Measurements from ENCODE around the gene MAST1.
"Not testable (repeated sequence)": the region's sequence is repeated elsewhere in the genome, so short reads cannot be mapped to it uniquely, and the experiment has no call there.

The MAST1 gene

DNA sequence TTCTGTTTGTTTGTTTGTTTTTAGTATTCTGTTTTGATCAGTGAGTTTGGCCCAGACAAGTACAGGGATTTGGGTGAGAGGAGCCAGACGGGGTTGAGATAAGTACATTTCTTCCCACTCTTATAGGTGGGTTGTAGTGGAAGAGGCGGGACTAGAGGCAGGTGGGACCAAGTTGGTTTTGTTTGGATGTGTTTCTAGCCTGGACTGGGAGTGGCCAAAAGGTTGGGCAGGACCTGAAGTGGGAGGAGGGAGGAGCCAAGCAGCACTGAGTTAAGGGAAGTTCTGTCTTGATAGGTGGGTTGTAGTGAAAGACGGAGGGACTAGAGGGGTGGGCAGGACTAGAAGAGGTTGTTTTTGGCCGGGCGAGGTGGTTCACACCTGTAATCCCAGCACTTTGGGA, 33.9 kb downstream of the MAST1 start:
- DNase-seq (ENCODE audit: low spot score), result no peak

DNA sequence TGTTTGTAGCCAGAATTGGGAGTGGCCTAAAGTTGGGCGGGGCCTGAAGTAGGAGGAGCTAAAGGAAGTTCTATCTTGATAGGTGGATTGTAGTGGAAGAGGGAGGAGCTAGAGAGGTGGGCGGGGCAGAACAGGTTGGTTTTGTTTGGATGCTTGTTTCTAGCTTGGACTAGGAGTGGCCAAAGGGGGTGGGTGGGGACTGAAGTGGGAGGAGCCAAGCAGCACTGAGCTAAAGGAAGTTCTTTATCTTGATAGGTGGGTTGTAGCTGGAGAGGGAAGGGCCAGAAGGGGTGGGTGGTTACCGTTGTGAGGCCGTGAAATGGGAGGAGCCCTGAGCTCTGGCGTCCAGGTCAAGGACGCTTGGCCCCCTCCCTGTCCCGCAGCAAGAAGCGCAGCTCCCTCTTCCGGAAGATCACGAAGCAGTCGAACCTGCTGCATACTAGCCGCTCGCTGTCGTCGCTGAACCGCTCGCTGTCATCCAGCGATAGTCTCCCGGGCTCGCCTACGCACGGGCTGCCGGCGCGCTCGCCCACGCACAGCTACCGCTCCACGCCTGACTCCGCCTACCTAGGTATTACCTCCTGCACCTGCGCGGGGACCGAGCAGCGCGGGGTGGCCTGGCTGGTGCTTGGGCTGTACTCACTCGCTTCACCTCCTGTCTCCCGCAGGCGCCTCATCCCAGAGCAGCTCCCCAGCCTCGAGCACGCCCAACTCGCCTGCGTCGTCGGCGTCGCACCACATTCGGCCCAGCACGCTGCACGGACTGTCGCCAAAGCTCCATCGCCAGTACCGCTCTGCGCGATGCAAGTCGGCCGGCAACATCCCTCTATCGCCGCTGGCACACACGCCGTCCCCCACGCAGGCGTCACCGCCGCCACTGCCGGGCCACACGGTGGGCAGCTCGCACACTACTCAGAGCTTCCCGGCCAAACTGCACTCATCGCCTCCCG, 34.9 kb downstream of the MAST1 start:
- peak; percentile 50 for DNase-seq (ENCODE audit: low spot score)

DNA sequence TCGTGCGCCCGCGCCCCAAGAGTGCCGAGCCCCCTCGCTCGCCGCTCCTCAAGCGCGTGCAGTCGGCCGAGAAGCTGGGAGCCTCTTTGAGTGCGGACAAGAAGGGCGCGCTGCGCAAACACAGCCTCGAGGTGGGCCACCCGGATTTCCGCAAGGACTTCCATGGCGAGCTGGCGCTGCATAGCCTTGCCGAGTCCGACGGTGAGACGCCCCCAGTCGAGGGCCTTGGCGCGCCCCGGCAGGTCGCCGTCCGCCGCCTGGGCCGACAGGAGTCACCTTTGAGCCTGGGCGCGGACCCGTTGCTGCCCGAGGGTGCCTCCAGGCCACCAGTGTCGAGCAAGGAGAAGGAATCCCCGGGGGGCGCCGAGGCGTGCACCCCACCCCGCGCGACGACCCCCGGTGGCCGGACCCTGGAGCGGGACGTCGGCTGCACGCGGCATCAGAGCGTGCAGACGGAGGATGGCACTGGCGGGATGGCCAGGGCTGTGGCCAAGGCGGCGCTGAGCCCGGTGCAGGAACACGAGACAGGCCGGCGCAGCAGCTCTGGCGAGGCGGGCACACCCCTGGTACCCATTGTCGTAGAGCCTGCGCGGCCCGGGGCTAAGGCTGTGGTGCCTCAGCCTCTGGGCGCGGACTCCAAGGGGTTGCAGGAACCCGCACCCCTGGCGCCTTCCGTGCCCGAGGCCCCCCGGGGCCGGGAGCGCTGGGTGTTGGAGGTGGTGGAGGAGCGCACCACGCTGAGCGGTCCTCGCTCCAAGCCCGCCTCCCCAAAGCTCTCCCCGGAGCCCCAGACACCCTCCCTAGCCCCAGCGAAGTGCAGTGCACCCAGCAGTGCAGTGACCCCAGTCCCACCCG, 35.8 kb downstream of the MAST1 start:
- no peak for DNase-seq (ENCODE audit: low spot score)

DNA sequence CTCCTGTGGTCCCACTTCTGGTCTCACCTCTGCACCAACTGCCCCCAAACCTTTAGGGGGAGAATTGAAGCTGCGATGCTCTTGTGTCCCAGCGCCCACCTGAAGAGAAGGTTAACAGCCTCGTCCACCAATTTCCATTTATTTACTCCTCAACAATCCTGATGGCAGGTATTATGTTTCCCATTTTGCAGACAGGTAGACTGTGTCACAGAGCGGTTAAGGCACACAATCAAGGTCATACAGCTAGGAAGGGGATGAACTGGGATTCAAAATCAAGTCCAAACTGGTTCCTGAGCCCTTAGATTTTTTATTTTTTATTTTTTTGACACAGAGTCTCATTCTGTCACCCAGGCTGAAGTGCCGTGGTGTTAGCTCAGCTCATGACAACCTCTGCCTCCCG, 36.8 kb downstream of the MAST1 start:
- DNase-seq (ENCODE audit: low spot score), result no peak

DNA sequence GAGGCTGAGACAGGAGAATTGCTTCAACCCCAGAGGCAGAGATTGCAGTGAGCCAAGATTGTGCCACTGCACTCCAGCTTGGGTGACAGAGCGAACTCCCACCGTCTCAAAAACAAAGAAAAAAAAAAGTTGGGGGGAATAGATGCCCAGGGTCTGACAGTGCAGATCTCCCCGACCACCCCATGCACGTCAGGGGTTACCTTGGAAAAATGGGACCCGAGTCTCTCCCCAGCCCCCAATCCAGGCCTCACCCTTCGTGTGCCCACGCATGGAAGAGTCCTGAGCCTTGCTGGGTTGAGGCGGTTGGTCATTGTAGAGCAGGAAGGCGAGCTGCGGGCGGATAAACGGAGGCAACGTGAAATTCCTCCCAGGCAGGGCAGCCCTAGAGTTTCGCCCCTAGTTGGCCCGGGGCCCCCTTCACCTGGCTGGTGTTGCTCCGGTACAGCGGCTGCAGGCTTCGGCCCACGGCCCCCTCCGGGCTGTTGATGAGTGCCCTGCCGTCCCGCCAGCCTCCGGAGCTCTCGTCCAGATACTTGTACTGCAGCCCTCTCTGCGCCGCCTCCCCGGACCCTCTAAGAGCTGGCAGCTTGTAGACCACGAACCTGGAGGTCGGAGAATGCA, 42.3 kb downstream of the MAST1 start:
- DNase-seq (ENCODE audit: low spot score), result peak; percentile 51

DNA sequence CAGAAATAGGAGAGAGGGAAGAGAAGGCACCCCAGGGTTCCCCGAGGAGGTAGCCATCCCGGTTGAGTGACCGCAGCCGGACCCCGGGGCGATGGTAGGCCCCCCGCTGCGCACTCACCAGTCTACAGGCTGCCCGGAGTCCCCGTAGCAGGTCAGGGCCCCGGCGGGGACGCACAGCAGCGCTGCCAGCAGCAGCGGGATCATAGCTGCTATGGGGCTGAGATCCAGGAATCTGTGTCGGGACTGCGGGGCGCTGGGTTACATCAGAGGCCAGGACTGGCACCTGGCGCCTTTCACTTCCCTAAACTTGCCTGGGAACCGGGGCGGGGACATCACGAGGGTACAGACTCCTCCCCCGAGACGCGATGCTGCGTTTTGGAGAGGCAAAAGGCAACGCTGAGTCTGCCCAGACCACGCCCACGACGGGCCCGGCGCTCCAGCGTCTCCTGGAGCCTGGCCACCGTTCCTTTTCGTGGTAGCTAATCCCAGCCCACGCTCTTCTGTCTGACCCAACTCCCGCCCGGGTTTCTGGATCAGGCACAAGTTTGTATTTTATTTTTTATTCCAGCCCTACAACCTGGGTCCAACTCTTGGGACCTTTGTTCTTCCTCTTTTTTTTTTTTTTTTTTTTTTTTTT, 43.0 kb downstream of the MAST1 start, which contains the start of gene DNASE2:
Gene DNASE2, minus strand, starts transcription at position 278 of the 637 bp plus-strand sequence. Its CDS starts 74 bp downstream, at position 204.
- peak; percentile 99 for DNase-seq (ENCODE audit: low spot score)

DNA sequence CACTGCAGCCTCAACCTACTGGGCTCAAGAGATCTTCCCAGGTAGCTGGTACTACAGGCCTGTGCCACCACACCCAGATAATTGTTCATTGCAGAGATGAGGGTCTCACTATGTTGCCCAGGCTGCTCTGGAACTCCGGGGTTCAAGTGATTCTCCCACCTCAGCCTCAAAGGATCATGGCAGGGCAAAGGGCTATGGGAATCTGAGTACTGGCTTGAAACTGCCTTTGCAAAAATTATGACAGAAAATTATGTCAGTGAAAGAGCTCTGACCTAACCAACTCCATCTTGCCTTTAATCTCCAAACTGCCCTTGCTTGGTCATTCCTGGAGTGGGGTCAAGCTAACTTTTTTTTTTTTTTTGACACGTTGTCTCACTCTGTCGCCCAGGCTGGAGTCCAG, 44.3 kb downstream of the MAST1 start:
- DNase-seq (ENCODE audit: low spot score), result no peak

DNA sequence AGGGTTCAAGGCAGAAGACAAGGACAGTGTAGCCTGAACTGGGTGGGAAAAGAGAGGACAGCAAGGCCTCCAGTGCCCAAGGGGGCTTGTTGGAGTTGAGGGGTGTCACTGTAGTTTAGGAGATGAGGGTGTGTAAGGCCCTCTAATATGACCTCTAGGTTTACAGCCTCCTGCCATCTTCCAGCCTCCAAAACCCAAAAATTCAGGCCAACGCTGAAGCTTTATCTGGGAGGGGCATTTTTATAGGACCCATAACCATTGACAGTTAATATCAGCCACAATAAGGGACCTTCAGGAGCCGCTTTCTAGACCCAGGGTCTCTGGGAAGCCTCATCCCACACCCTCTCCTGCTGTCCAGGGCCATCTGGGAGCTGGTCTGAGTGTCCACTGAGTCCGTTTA, 45.9 kb downstream of the MAST1 start:
- no peak for DNase-seq (ENCODE audit: low spot score)

DNA sequence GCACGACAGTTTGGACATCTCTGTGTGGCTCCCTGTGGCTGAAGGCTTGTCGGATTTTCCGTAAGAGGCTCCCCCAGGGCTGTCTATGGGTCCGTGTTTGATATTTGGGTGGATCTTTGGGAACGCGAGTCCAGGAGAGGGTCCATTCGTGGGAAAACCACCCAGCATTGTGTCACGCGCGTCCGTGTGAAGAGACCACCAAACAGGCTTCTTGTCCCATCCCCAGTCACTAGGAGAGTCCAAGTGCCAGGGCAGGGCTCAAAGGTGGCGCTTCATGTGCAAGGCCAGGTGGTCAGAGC, 46.3 kb downstream of the MAST1 start:
- DNase-seq (ENCODE audit: low spot score), result no peak

DNA sequence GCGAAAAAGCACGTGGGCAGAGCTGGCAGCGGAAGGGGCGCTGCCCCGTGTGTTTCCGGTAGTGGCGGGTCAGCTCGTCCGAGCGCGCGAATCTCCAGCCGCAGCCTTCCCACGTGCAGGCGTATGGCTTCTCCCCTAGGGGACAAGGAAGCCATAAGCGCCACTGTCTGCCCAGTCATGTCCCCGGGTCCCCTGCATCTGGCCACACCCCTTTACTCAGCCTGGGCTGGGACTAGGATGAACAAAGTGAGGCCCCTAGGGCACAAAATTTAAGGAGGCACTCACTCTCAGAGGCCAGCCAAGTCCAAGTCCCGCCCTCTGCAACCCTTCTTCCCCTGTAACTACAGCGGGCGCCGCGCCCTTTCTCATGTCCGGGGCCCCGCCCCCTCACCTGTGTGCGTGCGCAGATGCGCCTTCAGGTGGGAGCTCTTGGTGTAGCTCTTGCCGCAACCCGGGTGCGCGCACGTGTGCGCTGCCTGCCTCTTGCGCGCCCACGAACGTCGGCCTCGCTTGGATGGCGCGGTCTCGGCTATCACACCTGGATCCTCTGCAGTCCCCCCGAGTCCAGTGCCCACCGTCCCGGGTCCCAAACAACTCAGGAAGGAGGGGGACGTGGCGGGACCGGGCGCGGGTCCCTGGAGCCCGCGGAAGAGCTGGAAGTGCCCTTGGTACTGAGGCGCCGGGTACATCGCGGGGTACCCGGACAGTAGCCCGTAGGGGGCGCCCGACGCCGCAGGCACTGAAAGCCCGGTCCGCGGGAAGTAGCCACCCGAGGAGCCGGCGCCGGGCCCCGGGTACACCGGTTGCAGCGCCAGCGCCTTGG, 46.8 kb downstream of the MAST1 start:
- DNase-seq (ENCODE audit: low spot score), result peak; percentile 78

DNA sequence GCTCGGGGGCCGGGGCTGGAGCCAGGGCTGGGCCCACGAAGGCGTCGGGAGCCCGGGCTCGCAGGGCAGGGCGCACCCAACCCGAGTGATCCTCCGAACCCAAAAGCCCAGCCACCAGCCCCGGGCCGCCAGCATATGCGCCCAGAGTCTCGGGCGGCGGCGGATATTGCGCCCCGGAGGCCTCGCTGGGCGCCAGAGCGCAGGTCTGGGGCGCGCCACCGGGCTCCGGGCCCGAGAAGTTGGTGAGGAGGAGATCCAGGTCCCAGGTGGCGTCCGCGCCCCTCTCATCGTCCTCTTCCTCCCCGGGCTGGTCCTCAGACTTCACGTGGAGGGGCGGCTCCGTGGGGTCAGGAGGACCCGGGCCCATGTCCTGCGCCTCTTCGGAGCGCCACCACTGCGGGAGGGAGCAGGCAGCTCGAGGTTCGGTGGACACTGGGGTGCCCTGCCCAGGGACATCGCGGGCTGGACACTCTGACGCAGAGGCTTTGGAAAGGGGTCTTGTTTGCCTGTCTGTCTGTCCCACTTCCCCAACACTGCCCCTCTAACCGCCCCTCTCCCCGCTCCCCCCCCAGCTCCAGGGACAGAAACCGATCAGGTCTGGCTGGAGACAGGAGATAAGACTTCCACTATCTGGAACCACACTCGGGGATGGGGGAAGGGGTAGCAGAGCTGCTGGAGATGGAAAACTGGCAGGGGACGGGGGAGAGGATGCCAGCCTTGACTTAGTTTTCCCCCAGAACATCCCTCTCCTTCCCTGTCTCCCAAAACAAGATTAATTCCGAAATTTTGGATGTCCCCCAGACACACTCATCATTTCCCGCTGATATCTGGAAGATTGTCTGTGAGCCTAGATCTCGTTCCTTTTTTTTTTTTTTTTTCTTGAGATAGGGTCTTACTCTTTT, 47.7 kb downstream of the MAST1 start:
- DNase-seq (ENCODE audit: low spot score), result no peak

DNA sequence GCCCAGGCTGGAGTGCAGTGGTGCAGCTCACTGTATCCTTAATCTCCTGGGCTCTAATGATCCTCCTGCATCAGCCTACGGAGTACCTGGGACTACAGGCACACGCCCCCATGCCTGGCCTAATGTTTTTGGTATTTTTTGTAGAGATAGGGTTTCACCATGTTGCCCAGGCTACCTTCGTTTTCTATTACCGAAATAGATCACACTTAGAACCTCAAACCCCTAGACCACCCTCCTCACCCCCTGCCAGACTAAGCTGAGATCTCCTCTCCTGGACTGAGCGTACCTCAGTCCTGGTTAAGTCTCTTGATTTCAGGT, 48.3 kb downstream of the MAST1 start:
- no peak for DNase-seq (ENCODE audit: low spot score)

DNA sequence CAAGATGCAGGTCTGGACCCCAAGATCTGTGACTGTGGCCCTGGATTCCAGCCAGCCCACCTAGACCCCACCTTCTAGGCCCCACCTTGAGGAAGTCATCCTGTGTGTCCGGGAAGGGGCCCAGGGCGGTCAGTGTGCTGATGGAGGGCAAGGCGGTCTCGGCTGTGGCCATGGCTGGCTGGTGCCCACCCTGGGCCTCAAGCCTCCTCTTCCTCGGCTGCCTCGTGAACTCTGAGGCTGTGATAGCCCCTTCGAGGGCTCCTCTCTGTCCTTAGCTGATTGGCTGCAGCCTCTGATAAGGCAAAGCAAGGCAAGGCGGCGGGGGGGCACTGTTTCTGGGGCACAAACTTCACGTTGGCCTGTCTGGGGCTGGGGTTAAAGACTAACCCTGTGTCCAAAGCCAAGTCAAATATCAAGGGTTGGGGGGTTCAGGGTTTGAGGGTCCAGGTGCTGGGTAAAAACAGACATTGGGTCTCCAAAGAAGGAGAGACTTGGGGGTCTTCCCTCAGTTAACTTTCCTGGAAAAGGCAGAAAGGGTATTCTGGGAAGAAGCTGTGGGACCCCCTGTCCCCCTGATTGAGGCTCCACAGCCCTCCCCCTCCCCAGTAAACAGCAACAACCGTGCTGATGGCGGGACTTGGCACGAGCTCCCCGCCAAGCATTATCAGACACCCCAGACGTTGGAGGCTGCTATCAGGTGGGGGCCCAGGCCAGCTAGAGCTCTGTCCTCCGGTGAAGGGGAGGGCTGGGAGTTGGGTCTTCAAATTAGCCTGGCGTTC, 48.8 kb downstream of the MAST1 start, which contains the start of gene KLF1:
Gene KLF1, minus strand, starts transcription at position 233 of the 779 bp plus-strand sequence. Its CDS starts 61 bp downstream, at position 172.
- DNase-seq (ENCODE audit: low spot score), result no peak

DNA sequence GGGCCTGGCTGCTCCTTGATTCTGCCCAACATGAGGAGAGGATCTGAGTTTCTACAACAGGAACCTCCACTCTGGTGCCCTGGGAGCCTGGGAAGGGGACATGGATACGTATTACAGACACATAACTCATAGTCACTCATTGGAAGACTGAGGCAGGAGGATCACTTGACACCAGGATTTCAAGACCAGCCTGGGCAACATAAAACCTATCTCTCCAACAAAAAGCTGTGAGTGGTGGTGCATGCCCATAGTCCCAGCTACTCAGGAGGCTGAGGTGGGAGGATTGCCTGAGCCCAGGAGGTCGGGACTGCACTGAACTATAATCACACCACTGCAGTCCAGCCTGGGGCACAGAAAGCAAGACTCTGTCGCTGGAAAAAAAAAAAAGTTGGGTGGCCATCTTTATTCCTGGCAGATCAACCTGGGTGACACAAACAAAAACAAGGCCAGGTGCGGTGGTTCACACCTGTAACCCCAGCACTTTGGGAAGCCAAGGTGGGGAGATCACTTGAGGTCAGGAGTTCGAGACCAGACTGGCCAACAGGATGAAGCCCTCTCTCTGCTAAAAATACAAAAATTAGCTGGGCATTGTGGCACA, 49.8 kb downstream of the MAST1 start:
- no peak for DNase-seq (ENCODE audit: low spot score)

DNA sequence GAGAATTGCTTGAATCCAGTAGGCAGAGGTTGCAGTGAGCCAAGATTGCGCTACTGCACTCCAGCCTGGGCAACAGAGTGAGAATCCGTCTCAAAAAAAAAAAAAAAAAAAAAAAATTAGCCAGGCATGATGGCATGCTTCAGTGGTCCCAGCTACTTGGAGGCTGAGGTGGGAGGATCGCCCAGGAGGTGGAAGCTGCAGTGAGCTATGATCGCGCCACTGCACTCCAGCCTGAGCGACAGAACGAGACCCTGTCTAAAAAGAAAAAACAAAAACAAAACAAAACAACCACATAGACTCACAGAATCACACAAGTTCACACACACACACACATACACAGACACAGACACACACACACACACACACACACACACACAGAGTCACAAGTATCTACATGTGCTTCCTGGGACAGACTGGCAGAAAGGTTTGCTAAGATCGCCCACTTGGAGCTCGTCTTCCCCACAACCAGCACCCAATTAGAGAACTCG, 52.0 kb downstream of the MAST1 start:
- not testable (repeated sequence) for DNase-seq (ENCODE audit: low spot score)

DNA sequence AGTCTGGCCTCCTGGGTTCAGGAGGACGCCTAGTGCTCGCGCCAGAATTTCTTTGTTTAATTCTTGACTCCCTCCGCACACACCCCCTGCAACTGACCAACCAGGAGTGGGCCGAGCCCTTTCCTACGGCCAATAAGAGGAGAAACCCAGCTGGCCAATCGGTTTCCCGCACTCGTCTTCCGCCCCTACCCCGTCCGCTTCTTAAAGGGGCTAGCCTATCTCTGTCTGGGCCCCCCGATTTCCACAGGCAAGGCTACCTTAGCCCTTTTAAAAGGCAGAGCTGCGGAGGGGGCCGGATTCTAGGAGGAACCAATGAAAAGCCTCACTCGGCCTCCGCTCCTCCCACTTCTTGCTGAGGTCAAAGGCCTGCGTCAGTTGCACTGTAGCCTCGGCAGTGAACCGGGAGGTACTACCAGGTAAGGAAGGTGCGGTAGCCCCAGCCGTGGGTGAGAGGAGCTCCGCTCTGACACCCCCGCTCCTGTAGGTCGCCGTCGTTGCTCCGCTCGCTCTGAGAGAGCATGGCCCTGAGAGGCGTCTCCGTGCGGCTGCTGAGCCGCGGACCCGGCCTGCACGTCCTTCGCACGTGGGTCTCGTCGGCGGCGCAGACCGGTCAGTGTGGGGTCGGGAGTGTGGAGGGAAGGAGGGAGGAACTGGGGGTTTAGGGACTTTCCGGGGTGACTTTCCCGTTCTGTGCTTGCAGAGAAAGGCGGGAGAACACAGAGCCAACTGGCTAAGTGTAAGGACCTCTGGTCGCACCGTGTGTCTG, 52.7 kb downstream of the MAST1 start, which contains the start of gene GCDH:
Gene GCDH, plus strand, starts transcription at position 374 of the 766 bp plus-strand sequence. Its CDS starts 145 bp downstream, at position 519.
- DNase-seq (ENCODE audit: low spot score), result peak; percentile 97

DNA sequence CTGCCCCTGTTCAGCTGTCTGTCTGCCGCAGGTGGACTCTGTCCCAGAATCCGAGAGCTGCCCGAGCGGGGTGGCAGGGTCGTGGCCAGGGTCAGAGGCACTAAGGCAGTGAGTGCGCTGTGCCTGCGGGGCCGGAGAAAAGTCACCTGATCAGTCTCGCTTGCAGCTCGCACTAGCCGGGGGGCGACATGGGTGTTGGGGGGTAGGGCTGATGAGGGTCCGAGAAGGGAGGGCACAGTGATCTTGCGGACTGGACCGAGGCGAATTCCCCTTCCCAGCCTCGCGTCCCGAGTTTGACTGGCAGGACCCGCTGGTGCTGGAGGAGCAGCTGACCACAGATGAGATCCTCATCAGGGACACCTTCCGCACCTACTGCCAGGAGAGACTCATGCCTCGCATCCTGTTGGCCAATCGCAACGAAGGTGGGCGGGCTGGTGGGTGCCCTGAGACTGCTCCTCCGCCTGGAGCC, 53.3 kb downstream of the MAST1 start:
- no peak for DNase-seq (ENCODE audit: low spot score)

DNA sequence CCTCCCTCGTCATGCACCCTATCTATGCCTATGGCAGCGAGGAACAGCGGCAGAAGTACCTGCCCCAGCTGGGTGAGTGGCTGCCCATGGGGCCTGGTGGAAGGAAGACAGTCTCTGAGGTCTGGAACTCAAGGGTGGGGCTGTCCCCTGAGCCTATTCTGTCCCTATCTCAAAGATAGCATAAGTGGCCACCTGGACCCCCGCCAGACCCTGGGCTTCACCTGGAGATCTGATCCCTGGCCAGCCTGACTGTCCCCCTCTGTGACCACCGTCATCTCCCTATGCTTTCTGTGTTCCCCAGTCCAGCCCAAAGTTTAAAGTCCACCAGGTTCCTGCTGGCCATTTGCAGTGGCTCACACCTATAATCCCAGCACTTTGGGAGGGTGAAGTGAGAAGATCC, 55.3 kb downstream of the MAST1 start:
- DNase-seq (ENCODE audit: low spot score), result no peak
